IMR-90 (cell line): Measurements from ENCODE around the gene BCL2L11. TPM values are rescaled to one million over a fixed set of nuclear protein-coding genes. Genes with fewer than 3 reads are reported as not detected.
A peak's percentile ranks its signal among the peaks of the same experiment; 100 is the strongest.

Experiments
- ATAC-seq: fragments of 200-7000 bp; cut with Tn5 transposase; 2 replicates; pipeline ENCODE4 v1.9.1; 2020; ENCODE audit warnings: low read depth, mild to moderate bottlenecking, moderate library complexity
- BruUV-seq: library from RNA; stranded (reverse); fragments of 400-500 nt; replicated peaks from 2 replicates; lab custom pipeline; 2021; lab: Mats Ljungman, UMichigan
- CTCF ChIA-PET: fragments of 300-600 bp; formaldehyde crosslinking; extraction: SDS; loops from one replicate; lab custom pipeline; 2021; ENCODE audit warnings: antibody characterized with exemption; lab: Yijun Ruan, JAX
- POLR2A ChIA-PET: fragments of 300-600 bp; sonication (Branson Sonifier 250); formaldehyde crosslinking; loops from one replicate; lab custom pipeline; 2022; ENCODE audit warnings: antibody characterized with exemption; ENCODE audit not compliant: unreplicated experiment; lab: Charles Lee
- DNase-seq: peaks from one replicate; pipeline ENCODE4 v3.0.0; 2013
- H2AFZ ChIP-seq: replicated peaks from 2 replicates; pipeline ENCODE3; 2013; ENCODE audit warnings: low read length, mild to moderate bottlenecking; ENCODE audit not compliant: poor library complexity
- H2AK5ac ChIP-seq: 2 replicates; pipeline ENCODE4 v1.6.1; 2013; ENCODE audit warnings: low read depth, low read length, inconsistent platforms
- H2AK9ac ChIP-seq: replicated peaks from 2 replicates; pipeline ENCODE3; 2013; ENCODE audit warnings: mild to moderate bottlenecking, low read depth, low read length, moderate library complexity; ENCODE audit not compliant: poor library complexity
- H2BK120ac ChIP-seq: 2 replicates; pipeline ENCODE4 v1.6.1; 2013; ENCODE audit warnings: low read depth, low read length, inconsistent platforms
- H2BK15ac ChIP-seq: 3 replicates; pipeline ENCODE4 v1.6.1; 2013; ENCODE audit warnings: low read depth, low read length, inconsistent platforms
- H2BK20ac ChIP-seq: 2 replicates; pipeline ENCODE4 v1.6.1; 2013; ENCODE audit warnings: low read depth, mild to moderate bottlenecking, inconsistent platforms, low read length, moderate library complexity
- H2BK5ac ChIP-seq: 2 replicates; pipeline ENCODE4 v1.6.1; 2013; ENCODE audit warnings: mild to moderate bottlenecking, low read depth, low read length, inconsistent platforms; ENCODE audit not compliant: poor library complexity, severe bottlenecking
- H3K14ac ChIP-seq: replicated peaks from 2 replicates; pipeline ENCODE4 v1.6.1; 2013; ENCODE audit warnings: low read depth, low read length, inconsistent platforms
- H3K18ac ChIP-seq: 2 replicates; pipeline ENCODE4 v1.6.1; 2013; ENCODE audit warnings: low read depth, low read length, control low read depth
- H3K23ac ChIP-seq: 2 replicates; pipeline ENCODE4 v1.6.1; 2013; ENCODE audit warnings: low read depth, low read length, inconsistent platforms
- H3K27ac ChIP-seq: 2 replicates; pipeline ENCODE4 v1.5.1; 2013; ENCODE audit warnings: mild to moderate bottlenecking, control low read depth, low read length; ENCODE audit not compliant: insufficient read depth
- H3K27me3 ChIP-seq: 2 replicates; pipeline ENCODE4 v1.6.1; 2013; ENCODE audit warnings: low read length; ENCODE audit not compliant: control insufficient read depth, insufficient read depth
- H3K36me3 ChIP-seq: 2 replicates; pipeline ENCODE4 v1.6.1; 2013; ENCODE audit warnings: low read length, mixed read lengths; ENCODE audit not compliant: control insufficient read depth, insufficient read depth
- H3K4ac ChIP-seq: 2 replicates; pipeline ENCODE4 v1.6.1; 2013; ENCODE audit warnings: low read depth, low read length, inconsistent platforms
- H3K4me1 ChIP-seq: 2 replicates; pipeline ENCODE4 v1.6.1; 2013; ENCODE audit warnings: low read length, mixed read lengths; ENCODE audit not compliant: control insufficient read depth, insufficient read depth
- H3K4me2 ChIP-seq: 2 replicates; pipeline ENCODE4 v1.6.1; 2013; ENCODE audit warnings: low read depth, mild to moderate bottlenecking, control low read depth, low read length, moderate library complexity
- H3K4me3 ChIP-seq: 2 replicates; pipeline ENCODE4 v1.5.1; 2013; ENCODE audit warnings: low read depth, mild to moderate bottlenecking, control low read depth, low read length, moderate library complexity; ENCODE audit not compliant: insufficient read depth
- H3K56ac ChIP-seq: 2 replicates; pipeline ENCODE4 v1.6.1; 2013; ENCODE audit warnings: low read length, inconsistent platforms; ENCODE audit not compliant: insufficient read depth; ENCODE audit errors: extremely low read depth
- H3K79me1 ChIP-seq, 2 experiments: 2 replicates each; pipeline ENCODE4 v1.6.1; 2013; ENCODE audit warnings: low read length in 2 of 2, inconsistent platforms in 1 of 2, low read depth in 1 of 2
- H3K9ac ChIP-seq: 2 replicates; pipeline ENCODE4 v1.6.1; 2013; ENCODE audit warnings: low read depth, low read length, control low read depth
- H3K9me1 ChIP-seq: 2 replicates; pipeline ENCODE4 v1.6.1; 2013; ENCODE audit warnings: low read length, inconsistent platforms; ENCODE audit not compliant: insufficient read depth
- H3K9me3 ChIP-seq: 2 replicates; pipeline ENCODE4 v1.6.1; 2013; ENCODE audit warnings: low read length; ENCODE audit not compliant: control insufficient read depth, insufficient read depth
- H4K20me1 ChIP-seq: 2 replicates; pipeline ENCODE4 v1.6.1; 2013; ENCODE audit warnings: low read length, inconsistent platforms; ENCODE audit not compliant: insufficient read depth
- H4K5ac ChIP-seq: 2 replicates; pipeline ENCODE4 v1.6.1; 2013; ENCODE audit warnings: mild to moderate bottlenecking, low read depth, low read length, control low read depth
- H4K8ac ChIP-seq, 2 experiments: 2 replicates each; pipeline ENCODE4 v1.6.1; 2013; ENCODE audit warnings: low read depth in 2 of 2, low read length in 2 of 2, control low read depth in 1 of 2, inconsistent platforms in 1 of 2
- H4K91ac ChIP-seq: 2 replicates; pipeline ENCODE4 v1.6.1; 2013; ENCODE audit warnings: low read depth, low read length, inconsistent platforms; ENCODE audit not compliant: insufficient read depth
- BHLHE40 ChIP-seq: fragments of 150-350 bp; IDR thresholded peaks from 2 replicates; pipeline ENCODE4 v1.6.1; 2016; ENCODE audit warnings: mild to moderate bottlenecking, low read depth, low read length
- CEBPB ChIP-seq: IDR thresholded peaks from 2 replicates; pipeline ENCODE4 v1.6.1; 2012; ENCODE audit warnings: low read depth, low read length, improper control_type of control experiment
- CHD1 ChIP-seq: IDR thresholded peaks from 2 replicates; pipeline ENCODE4 v1.6.1; 2012; ENCODE audit warnings: low read depth, low read length, improper control_type of control experiment
- CTCF ChIP-seq: conservative IDR thresholded peaks from 2 replicates; pipeline ENCODE4 v1.5.1; 2012; ENCODE audit warnings: mild to moderate bottlenecking, low read depth, low read length, improper control_type of control experiment
- ELK1 ChIP-seq: fragments of 150-350 bp; IDR thresholded peaks from 2 replicates; pipeline ENCODE4 v1.6.1; 2016; ENCODE audit warnings: low read depth, mild to moderate bottlenecking, low read length, moderate library complexity, borderline replicate concordance
- FOS ChIP-seq: fragments of 150-350 bp; IDR thresholded peaks from 2 replicates; pipeline ENCODE4 v1.6.1; 2016; ENCODE audit warnings: low read depth, low read length
- MAFK ChIP-seq: IDR thresholded peaks from 2 replicates; pipeline ENCODE4 v1.6.1; 2012; ENCODE audit warnings: low read depth, low read length, improper control_type of control experiment
- MAZ ChIP-seq: IDR thresholded peaks from 2 replicates; pipeline ENCODE4 v1.6.1; 2012; ENCODE audit warnings: low read depth, mild to moderate bottlenecking, low read length, improper control_type of control experiment, moderate library complexity, borderline replicate concordance
- MXI1 ChIP-seq: IDR thresholded peaks from 2 replicates; pipeline ENCODE4 v1.6.1; 2012; ENCODE audit warnings: low read depth, mild to moderate bottlenecking, low read length, moderate library complexity, borderline replicate concordance
- NFE2L2 ChIP-seq: fragments of 150-350 bp; IDR thresholded peaks from 2 replicates; pipeline ENCODE4 v1.6.1; 2016; ENCODE audit warnings: low read depth, mild to moderate bottlenecking, low read length
- POLR2A ChIP-seq: IDR thresholded peaks from 2 replicates; pipeline ENCODE4 v1.6.1; 2012; ENCODE audit warnings: mild to moderate bottlenecking, low read depth, low read length
- RAD21 ChIP-seq: IDR thresholded peaks from 2 replicates; pipeline ENCODE4 v1.6.1; 2012; ENCODE audit warnings: low read length, improper control_type of control experiment
- RCOR1 ChIP-seq: IDR thresholded peaks from 2 replicates; pipeline ENCODE4 v1.6.1; 2012; ENCODE audit warnings: mild to moderate bottlenecking, low read length, improper control_type of control experiment; ENCODE audit not compliant: insufficient replicate concordance
- RFX5 ChIP-seq: IDR thresholded peaks from 2 replicates; pipeline ENCODE4 v1.8.0; 2012; ENCODE audit warnings: low read depth, mild to moderate bottlenecking, low read length, moderate library complexity
- SMC3 ChIP-seq: fragments of 150-350 bp; IDR thresholded peaks from 2 replicates; pipeline ENCODE4 v1.6.1; 2016; ENCODE audit warnings: low read depth, mild to moderate bottlenecking, antibody characterized with exemption, low read length, moderate library complexity
- USF2 ChIP-seq: fragments of 150-350 bp; IDR thresholded peaks from 2 replicates; pipeline ENCODE4 v1.6.1; 2017; ENCODE audit warnings: mild to moderate bottlenecking, antibody characterized with exemption, low read length, low read depth
- WGBS, 2 experiments: methylation state at CpG; one replicate each; pipeline versions ENCODE4 v1.1.5 to v1.1.7; 2013; ENCODE audit warnings: missing lambda C conversion rate in 2 of 2; ENCODE audit not compliant: insufficient read length in 1 of 2; ENCODE audit errors: extremely low coverage in 2 of 2; 5-methylcytosine and 5-hydroxymethylcytosine counted together
- dilution Hi-C: fragments of 300-500 bp; cut with HindIII; formaldehyde crosslinking; loops from one replicate; pipeline ENCODE4 v1.14.3; 2018; ENCODE audit warnings: low sequenced_read_pairs; ENCODE audit not compliant: unreplicated experiment
- in situ Hi-C: fragments of 300-500 bp; cut with MboI; formaldehyde crosslinking; loops from 3 replicates; pipeline ENCODE4 v1.14.3; 2019; ENCODE audit warnings: low sequenced_read_pairs, inconsistent platforms, mixed read lengths
- intact Hi-C: fragments of 100-400 bp; cut with micrococcal nuclease; formaldehyde crosslinking; loops from 2 replicates; pipeline ENCODE4 v1.10.0; 2022
- polyA plus RNA-seq, 3 experiments: library from polyadenylated mRNA; depleted of rRNA; stranded (reverse); fragments of >200 nt; gene quantifications; 2 replicates each; pipeline ENCODE4 v1.2.3, GENCODE V29; 2012; ENCODE audit warnings: low replicate concordance in 1 of 3
- total RNA-seq: library from RNA; depleted of rRNA; stranded (reverse); fragments of >200 nt; gene quantifications from 2 replicates; pipeline ENCODE4 v1.2.3, GENCODE V29; 2012

Gene BCL2L11
- total and polyA plus RNA-seq, 2 of the 4 experiments (the other 2 are of a cell fraction) = 1.1 to 1.7 TPM

GRCh38 chr2:111167863-111168162 is 47.1 kb downstream of the BCL2L11 start:
- peak overlapping the region; percentile 25; the same call in 1 of the 3 replicates for H2BK15ac ChIP-seq
- no TSS peak for BruUV-seq
- ATAC-seq (no peak), DNase-seq (no peak)
- H3K9ac ChIP-seq = no peak overlapping the region
- WGBS, 2 experiments = no CpG with 5 or more reads among the region's 4 CpGs
- no peak overlapping the region; the same call in 1 of the 2 replicates for H3K4me2 ChIP-seq
- no peak for TF ChIP-seq SMC3
- no peak for TF ChIP-seq BHLHE40
- TF ChIP-seq CEBPB = no peak
- no peak for TF ChIP-seq USF2
- TF ChIP-seq MXI1 = no peak
- no peak for TF ChIP-seq POLR2A
- no peak for TF ChIP-seq MAFK
- TF ChIP-seq RAD21 = no peak
- TF ChIP-seq RCOR1 = no peak
- TF ChIP-seq CTCF = no peak
- TF ChIP-seq NFE2L2 = no peak
- no peak for TF ChIP-seq FOS
- TF ChIP-seq CHD1 = no peak
- no peak for TF ChIP-seq MAZ
- no peak for TF ChIP-seq ELK1
- TF ChIP-seq RFX5 = no peak
- intact Hi-C loops (no loop called here), dilution Hi-C loops (no loop called here), in situ Hi-C loops (no loop called here)
- no peak overlapping the region for H3K14ac ChIP-seq
- peaks cover 11% of the 10 kb centered on the region for H3K4me1 ChIP-seq
- no peak overlapping the region for H3K23ac ChIP-seq
- no peak overlapping the region for H4K5ac ChIP-seq
- no peak overlapping the region for H3K4me3 ChIP-seq
- no peak overlapping the region for H3K27ac ChIP-seq
- peaks cover 15% of the 10 kb centered on the region for H3K27me3 ChIP-seq
- H4K20me1 ChIP-seq = peaks cover 6% of the 10 kb centered on the region
- H2BK120ac ChIP-seq = no peak overlapping the region
- 0 out of 2 replicates have a peak overlapping the region, but pooled peaks have one; percentile 9 for H3K18ac ChIP-seq
- H2BK5ac ChIP-seq = no peak overlapping the region
- no peaks in the 10 kb centered on the region for H3K9me3 ChIP-seq
- ChIA-PET CTCF (interaction anchor here (0.6 kb wide), 1 partner anchor 985 kb away, joined by 5 read pairs; no protein-coding TSS in a partner anchor), POLR2A (interaction anchor here (0.6 kb wide), 1 partner anchor 50 kb away, joined by 3 read pairs; no protein-coding TSS in a partner anchor)
- H3K56ac ChIP-seq = no peak overlapping the region
- H3K4ac ChIP-seq = peak overlapping the region; percentile 17; the same call in 1 of the 2 replicates
- H2AK5ac ChIP-seq = peak overlapping the region; percentile 61; the same call in 1 of the 2 replicates
- peak overlapping the region; percentile 33; the same call in 1 of the 2 replicates for H2BK20ac ChIP-seq
- H3K9me1 ChIP-seq = peaks cover 7% of the 10 kb centered on the region
- no peak overlapping the region for H2AK9ac ChIP-seq
- H3K79me1 ChIP-seq = no peaks in the 10 kb centered on the region; a peak in 1 of 4 replicates
- H4K8ac ChIP-seq = no peak overlapping the region
- H2AFZ ChIP-seq = no peak overlapping the region
- peaks cover 15% of the 10 kb centered on the region; the same call in 1 of the 2 replicates for H3K36me3 ChIP-seq
- H4K91ac ChIP-seq = no peak overlapping the region
